ENCODE measurements around the gene ENOSF1.

ENOSF1 gene

DNA sequence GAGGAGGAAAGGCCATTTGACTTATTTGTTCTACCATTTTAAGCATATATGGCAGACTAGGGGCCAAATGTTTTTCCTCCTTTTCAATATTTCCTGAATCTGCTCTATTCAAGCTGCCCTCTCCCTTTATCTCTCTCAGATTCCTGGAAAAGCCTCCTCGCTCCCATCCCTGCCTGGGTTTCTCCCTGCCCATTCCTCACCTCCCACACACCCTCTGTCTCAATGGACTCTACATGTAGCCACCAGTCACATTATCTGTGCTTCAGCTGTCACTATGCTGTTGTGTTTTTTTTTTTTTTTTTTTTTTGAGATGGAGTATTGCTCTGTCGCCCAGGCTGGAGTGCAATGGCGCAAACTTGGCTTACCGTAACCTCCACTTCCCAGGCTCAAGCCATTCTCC is 32.0 kb downstream of the ENOSF1 start:
- Histone ChIP-seq H3K9me3 (ENCODE audit: control insufficient read depth, low read length) (no peaks in the 10 kb centered on the region), H3K4me2 (ENCODE audit: low read length) (no peak overlapping the region), H3K36me3 (ENCODE audit: control insufficient read depth, insufficient read depth, low read length) (no peaks in the 10 kb centered on the region), H3K27me3 (ENCODE audit: control insufficient read depth, insufficient read depth, low read length) (no peaks in the 10 kb centered on the region), H3K4me1 (no peaks in the 10 kb centered on the region), H3K9ac (no peak overlapping the region), H3K27ac (no peak overlapping the region), H2AFZ (no peak overlapping the region), H3K79me2 (no peaks in the 10 kb centered on the region), H3K4me3 (ENCODE audit: low read depth, low read length) (no peak overlapping the region)
- TF ChIP-seq, protein P1, sequence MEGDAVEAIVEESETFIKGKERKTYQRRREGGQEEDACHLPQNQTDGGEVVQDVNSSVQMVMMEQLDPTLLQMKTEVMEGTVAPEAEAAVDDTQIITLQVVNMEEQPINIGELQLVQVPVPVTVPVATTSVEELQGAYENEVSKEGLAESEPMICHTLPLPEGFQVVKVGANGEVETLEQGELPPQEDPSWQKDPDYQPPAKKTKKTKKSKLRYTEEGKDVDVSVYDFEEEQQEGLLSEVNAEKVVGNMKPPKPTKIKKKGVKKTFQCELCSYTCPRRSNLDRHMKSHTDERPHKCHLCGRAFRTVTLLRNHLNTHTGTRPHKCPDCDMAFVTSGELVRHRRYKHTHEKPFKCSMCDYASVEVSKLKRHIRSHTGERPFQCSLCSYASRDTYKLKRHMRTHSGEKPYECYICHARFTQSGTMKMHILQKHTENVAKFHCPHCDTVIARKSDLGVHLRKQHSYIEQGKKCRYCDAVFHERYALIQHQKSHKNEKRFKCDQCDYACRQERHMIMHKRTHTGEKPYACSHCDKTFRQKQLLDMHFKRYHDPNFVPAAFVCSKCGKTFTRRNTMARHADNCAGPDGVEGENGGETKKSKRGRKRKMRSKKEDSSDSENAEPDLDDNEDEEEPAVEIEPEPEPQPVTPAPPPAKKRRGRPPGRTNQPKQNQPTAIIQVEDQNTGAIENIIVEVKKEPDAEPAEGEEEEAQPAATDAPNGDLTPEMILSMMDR (IDR thresholded peaks at IDR 0.05): no peak

GRCh38 chr18:679516-679915 is 32.9 kb downstream of the ENOSF1 start:
- TF ChIP-seq, protein P1 (IDR thresholded peaks at IDR 0.05): no peak
- no peak overlapping the region for H3K27ac ChIP-seq
- no peak overlapping the region for H3K4me3 ChIP-seq (ENCODE audit: low read depth, low read length)
- no peak overlapping the region for H3K4me2 ChIP-seq (ENCODE audit: low read length)
- H3K79me2 ChIP-seq: no peaks in the 10 kb centered on the region
- H3K27me3 ChIP-seq (ENCODE audit: control insufficient read depth, insufficient read depth, low read length): no peaks in the 10 kb centered on the region
- H3K9ac ChIP-seq: no peak overlapping the region
- no peaks in the 10 kb centered on the region for H3K9me3 ChIP-seq (ENCODE audit: control insufficient read depth, low read length)
- H3K36me3 ChIP-seq (ENCODE audit: control insufficient read depth, insufficient read depth, low read length): no peaks in the 10 kb centered on the region
- no peak overlapping the region for H2AFZ ChIP-seq
- no peaks in the 10 kb centered on the region for H3K4me1 ChIP-seq

- Histone ChIP-seq H3K4me1 (no peaks in the 10 kb centered on the region), H3K27ac (no peak overlapping the region), H3K4me3 (ENCODE audit: low read depth, low read length) (no peak overlapping the region), H3K36me3 (ENCODE audit: control insufficient read depth, insufficient read depth, low read length) (no peaks in the 10 kb centered on the region), H3K9me3 (ENCODE audit: control insufficient read depth, low read length) (no peaks in the 10 kb centered on the region), H3K4me2 (ENCODE audit: low read length) (no peak overlapping the region), H2AFZ (no peak overlapping the region), H3K79me2 (no peaks in the 10 kb centered on the region), H3K9ac (no peak overlapping the region), H3K27me3 (ENCODE audit: control insufficient read depth, insufficient read depth, low read length) (no peaks in the 10 kb centered on the region)
- TF ChIP-seq, protein P1 (IDR thresholded peaks at IDR 0.05): no peak
Measured at GRCh38 chr18:678482-679182, 33.8 kb downstream of the ENOSF1 start.

GRCh38 chr18:677951-678381 is 34.5 kb downstream of the ENOSF1 start:
- H3K36me3 ChIP-seq (ENCODE audit: control insufficient read depth, insufficient read depth, low read length): no peaks in the 10 kb centered on the region
- H3K27ac ChIP-seq: no peak overlapping the region
- TF ChIP-seq, protein P1 (IDR thresholded peaks at IDR 0.05): no peak
- no peak overlapping the region for H3K4me2 ChIP-seq (ENCODE audit: low read length)
- H3K4me3 ChIP-seq (ENCODE audit: low read depth, low read length): no peak overlapping the region
- H3K27me3 ChIP-seq (ENCODE audit: control insufficient read depth, insufficient read depth, low read length): no peaks in the 10 kb centered on the region
- no peak overlapping the region for H3K9ac ChIP-seq
- H3K9me3 ChIP-seq (ENCODE audit: control insufficient read depth, low read length): no peaks in the 10 kb centered on the region
- H2AFZ ChIP-seq: no peak overlapping the region
- no peaks in the 10 kb centered on the region for H3K79me2 ChIP-seq
- no peaks in the 10 kb centered on the region for H3K4me1 ChIP-seq

- Histone ChIP-seq H2AFZ (no peak overlapping the region), H3K36me3 (ENCODE audit: control insufficient read depth, insufficient read depth, low read length) (no peaks in the 10 kb centered on the region), H3K27ac (no peak overlapping the region), H3K4me1 (no peaks in the 10 kb centered on the region), H3K27me3 (ENCODE audit: control insufficient read depth, insufficient read depth, low read length) (no peaks in the 10 kb centered on the region), H3K4me2 (ENCODE audit: low read length) (no peak overlapping the region), H3K9me3 (ENCODE audit: control insufficient read depth, low read length) (no peaks in the 10 kb centered on the region), H3K79me2 (no peaks in the 10 kb centered on the region), H3K4me3 (ENCODE audit: low read depth, low read length) (no peak overlapping the region), H3K9ac (no peak overlapping the region)
- TF ChIP-seq, protein P1 (IDR thresholded peaks at IDR 0.05): no peak
Measured at GRCh38 chr18:677145-677544, 35.3 kb downstream of the ENOSF1 start.

All from parathyroid adenoma (tissue), 2 donors.